Left hindlimb (tissue), 1 donor: Measurements from ENCODE around the gene KIF1A.

ENCODE experiments used
- DNase-seq: peaks from one replicate; pipeline ENCODE4 v3.0.0-alpha.2; 2018

Gene KIF1A

GRCh38 chr2:240731178-240731545, 88.9 kb downstream of the KIF1A start:
- DNase-seq = no peak

GRCh38 chr2:240730501-240731177, 89.4 kb downstream of the KIF1A start:
- no peak for DNase-seq

GRCh38 chr2:240728827-240729226, 91.2 kb downstream of the KIF1A start:
- DNase-seq = no peak

GRCh38 chr2:240728361-240728760, 91.7 kb downstream of the KIF1A start:
- no peak for DNase-seq

GRCh38 chr2:240727913-240728312, 92.1 kb downstream of the KIF1A start:
- no peak for DNase-seq

- DNase-seq = no peak
Measured at GRCh38 chr2:240727439-240727838, 92.6 kb downstream of the KIF1A start.

GRCh38 chr2:240726876-240727275, 93.1 kb downstream of the KIF1A start:
- DNase-seq = no peak

- DNase-seq = no peak
Measured at GRCh38 chr2:240725671-240726070, 94.3 kb downstream of the KIF1A start.

GRCh38 chr2:240725266-240725665, 94.8 kb downstream of the KIF1A start:
- DNase-seq = no peak

- DNase-seq = no peak
Measured at GRCh38 chr2:240724431-240724830, 95.6 kb downstream of the KIF1A start.

- DNase-seq = no peak
Measured at GRCh38 chr2:240723851-240724250, 96.2 kb downstream of the KIF1A start.

GRCh38 chr2:240722796-240723735, 97.0 kb downstream of the KIF1A start:
- no peak for DNase-seq

GRCh38 chr2:240722376-240722775, 97.6 kb downstream of the KIF1A start:
- DNase-seq = no peak

GRCh38 chr2:240721596-240722180, 98.3 kb downstream of the KIF1A start:
- no peak for DNase-seq

- no peak for DNase-seq
Measured at GRCh38 chr2:240720686-240721595, 99.1 kb downstream of the KIF1A start.

- no peak for DNase-seq
Measured at GRCh38 chr2:240719676-240720545, 100.1 kb downstream of the KIF1A start.

- DNase-seq = no peak
Measured at GRCh38 chr2:240718896-240719490, 101.0 kb downstream of the KIF1A start.

GRCh38 chr2:240717681-240718581, 102.1 kb downstream of the KIF1A start:
- DNase-seq = no peak

GRCh38 chr2:240717181-240717641, 102.8 kb downstream of the KIF1A start:
- DNase-seq = no peak
